Erythroblast (primary cell): ENCODE data around the gene TSPYL4.

Source experiments
- DNase-seq, 2 experiments: peaks; one replicate each; lab custom pipeline; 2025; lab: John Stamatoyannopoulos, UW
- GATA1 ChIP-seq: IDR thresholded peaks from 2 replicates; pipeline ENCODE4 v1.6.1; 2011; ENCODE audit warnings: low read depth, mild to moderate bottlenecking, control low read depth, low read length, moderate library complexity
- POLR2A ChIP-seq: IDR thresholded peaks from 2 replicates; pipeline ENCODE4 v1.6.1; 2011; ENCODE audit warnings: mild to moderate bottlenecking, low read length

TSPYL4 gene

DNA sequence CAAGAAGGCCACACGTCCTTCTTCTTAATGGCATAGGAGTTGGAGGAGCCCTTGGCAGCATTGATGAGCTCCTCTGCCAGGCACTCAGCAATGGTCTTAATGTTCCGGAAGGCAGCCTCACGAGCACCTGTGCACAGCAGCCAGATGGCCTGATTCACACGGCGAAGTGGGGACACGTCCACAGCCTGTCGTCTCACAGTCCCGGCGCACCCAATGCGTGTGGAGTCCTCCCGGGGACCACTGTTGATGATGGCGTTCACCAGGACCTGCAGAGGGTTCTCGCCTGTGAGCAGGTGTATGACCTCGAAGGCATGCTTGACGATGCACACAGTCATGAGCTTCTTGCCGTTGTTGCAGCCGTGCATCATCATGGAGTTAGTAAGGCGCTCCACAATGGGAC, 4.6 kb upstream of the TSPYL4 start:
- TF ChIP-seq GATA1: no peak
- no peak for TF ChIP-seq POLR2A
- no peak for DNase-seq

DNA sequence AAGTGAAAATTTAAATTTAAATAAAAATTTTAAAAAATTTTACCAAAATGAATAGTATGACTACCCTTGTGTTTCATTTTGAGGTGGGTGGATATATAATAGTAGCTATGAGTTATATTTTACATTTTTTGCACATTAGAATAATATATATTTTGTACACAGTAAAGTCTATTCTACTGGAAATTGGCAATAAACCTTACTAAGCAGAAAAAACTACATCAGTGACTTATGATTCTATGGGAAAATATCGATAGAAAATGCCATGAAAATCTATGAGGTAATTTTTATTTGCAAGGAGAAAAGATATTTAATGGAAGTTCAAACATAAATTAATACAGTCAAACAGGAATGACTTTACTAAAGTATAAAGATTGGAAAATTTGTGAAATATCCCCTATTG, 2.8 kb upstream of the TSPYL4 start:
- DNase-seq: no peak
- TF ChIP-seq GATA1: no peak

DNA sequence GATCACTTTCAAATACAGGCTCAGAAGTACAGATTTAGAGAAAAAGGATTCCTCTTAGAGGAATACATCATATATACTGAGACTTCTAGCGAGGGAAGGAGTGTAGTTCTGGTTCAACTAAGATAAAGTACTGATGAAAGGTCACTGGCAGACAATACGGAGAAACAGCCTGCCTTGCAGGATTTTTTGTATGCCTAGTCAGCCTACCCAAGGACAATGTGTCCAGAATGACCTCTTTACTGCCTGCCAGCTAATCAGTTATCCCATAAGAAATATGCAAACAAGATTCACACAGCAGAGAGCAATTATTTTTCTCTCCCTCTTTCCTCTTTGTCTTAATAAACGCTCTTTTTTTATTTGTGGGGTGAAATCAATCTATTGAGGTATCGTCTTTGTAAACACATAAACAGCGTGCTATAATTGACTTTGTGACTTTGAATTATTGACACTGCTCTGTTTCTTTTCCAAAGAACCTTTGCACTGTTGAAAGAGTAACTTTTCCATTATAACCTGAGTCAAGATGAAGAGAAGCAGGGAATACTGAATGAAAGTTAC, 1.4 kb upstream of the TSPYL4 start:
- DNase-seq: peak; percentile 35 to 63
- TF ChIP-seq GATA1 (no peak), POLR2A (no peak)

DNA sequence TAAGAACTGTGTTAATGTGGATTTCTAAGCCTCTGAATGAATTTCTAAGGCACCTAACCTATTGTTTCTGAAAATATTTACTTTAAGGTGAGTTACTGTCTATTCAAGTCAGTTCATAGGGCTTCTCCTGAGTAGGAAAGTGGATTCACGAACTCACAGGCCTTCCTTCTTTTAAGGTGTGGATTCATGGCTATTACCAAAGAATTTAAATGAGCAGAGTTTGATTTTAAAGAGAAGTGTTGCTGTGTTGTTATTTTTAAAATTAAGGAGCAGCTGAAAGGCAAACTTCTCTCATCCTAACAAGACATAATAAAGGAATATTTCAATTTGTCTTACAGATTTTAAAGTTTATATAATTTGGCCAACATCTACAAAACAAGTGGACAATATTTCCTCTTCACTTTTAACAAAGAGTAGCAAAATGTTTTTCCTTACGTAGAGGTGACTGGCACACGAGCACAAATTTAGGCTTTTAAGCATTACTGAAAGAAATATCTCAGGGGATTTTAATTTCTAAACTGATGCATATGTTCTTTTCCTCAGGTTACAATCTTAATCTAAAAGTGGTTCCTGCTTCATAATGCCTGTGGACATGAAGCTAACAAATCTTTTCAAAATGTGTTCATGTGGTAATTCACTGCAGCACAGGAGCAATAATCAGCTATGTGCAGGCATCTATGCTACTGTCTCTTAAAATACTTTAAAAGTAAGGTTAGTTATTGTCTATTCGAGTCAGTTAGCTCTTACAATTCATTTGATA, 602 bp upstream of the TSPYL4 start:
- TF ChIP-seq POLR2A: peak; percentile 81
- TF ChIP-seq GATA1: no peak
- peak; percentile 38 to 58 for DNase-seq

DNA sequence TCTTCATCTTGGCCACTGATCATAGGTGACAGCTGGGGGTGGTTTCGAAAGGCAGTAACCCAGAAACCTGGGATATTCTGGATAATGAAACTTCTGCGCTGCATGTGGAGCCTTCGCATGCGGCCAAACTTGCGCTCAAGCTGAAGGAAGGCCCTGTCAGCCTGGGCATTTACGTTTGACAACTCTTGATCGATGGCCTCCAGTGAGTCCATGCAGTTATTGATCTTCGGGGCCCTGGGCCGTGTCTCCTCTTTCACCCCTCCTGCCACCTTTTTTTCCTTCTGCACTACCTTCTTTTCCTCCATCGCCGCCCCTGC, 729 bp downstream of the TSPYL4 start:
- TF ChIP-seq POLR2A (no peak), GATA1 (no peak)
- no peak for DNase-seq

DNA sequence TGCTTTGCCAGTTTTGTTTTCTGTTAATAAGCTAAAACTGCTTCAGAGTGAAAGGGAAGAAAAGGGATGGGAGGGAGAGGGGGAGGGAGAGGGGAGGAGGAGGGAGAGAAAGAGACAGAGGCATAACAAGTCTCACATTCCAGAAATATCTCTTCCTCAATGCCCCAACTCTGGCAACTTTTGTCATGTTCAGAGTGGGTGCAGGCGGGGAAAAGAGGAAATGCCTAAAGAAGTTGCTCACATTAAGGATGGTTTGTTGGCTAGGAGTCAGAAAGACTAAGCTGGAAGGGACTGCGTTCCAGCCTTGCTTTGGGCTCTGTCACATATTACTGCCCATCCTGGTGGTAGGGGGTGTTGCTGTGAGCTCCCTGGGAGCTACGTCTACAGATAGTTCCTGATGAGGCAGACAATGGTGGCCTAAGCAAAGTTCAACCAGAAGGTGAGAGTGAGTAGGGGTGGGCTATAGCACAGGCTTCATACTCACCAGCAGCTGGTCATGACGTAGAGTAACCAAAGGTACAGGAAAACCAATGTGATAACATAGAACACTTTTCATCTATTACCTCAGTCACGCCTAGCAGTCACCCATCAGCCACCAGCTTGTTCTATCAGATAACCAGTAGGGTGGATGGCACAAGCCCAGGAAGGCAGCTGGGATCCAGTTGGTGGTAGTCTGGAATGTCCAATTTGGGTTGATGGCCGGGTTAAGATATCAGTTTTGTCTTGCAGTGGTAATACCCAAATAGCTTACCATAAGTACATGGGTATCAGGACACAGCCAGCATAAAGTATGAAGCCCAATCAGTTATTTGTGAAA, 2.1 kb downstream of the TSPYL4 start:
- DNase-seq: peak; percentile 17 to 44
- TF ChIP-seq GATA1: no peak

DNA sequence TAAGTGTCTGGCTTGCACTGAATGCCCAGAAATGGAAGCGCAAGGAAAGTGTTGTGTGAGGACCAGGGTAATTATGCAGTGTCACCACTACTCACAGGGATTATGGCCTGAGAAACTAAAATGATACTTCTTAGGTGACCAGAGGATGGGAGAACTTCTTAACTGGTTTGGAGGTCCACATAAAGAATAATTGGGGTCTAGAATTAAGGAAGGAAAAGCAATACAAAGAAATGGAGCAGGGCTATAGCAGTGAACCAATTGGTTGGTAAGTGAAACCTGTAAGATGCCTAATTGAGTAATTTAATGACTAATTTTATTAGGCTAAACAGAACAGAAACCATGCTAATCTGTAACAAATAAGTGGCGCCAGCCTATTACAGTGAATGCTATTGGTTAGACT, 5.3 kb downstream of the TSPYL4 start:
- TF ChIP-seq GATA1: no peak
- no peak for TF ChIP-seq POLR2A

DNA sequence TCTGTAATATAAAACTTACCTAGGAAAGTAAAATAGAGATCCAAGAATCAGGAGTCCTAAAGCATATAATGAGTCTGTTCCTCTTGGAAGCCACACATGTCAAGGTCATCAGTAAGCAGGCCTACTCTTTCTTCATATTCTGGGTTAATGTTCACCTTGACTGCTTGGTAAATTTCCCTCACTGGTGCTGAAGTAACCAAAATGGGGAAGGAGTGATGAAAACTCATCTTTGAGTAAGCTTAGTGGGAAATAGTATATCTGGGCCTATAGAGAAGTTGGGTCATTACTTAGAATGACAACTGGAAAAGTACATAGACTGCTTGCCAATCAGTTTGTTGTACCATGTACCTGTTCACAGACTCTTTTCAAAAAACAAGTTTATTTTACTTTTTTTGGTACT, 6.6 kb downstream of the TSPYL4 start:
- no peak for DNase-seq
- TF ChIP-seq POLR2A (no peak), GATA1 (no peak)

More for the DNA sequence above, 5.3 kb downstream of the TSPYL4 start:
- no peak for DNase-seq

DNA sequence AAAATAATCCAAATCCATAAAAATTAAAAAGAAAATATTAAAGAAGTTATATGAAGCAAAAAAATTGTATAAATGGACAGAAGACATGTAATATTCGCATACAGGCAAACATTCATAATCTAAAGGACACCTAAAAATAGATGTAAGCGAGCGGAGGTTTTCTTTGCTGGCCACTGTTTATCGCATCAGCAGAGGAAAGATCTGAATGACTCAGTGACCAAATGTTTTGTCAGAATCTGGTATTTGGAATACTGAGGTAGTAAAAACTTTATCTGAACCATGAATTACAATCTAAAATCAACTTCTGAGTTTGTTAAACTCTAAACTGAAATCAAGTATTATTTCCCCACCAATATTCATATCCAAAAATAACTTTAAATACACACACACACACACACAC, 7.8 kb downstream of the TSPYL4 start:
- DNase-seq: no peak

DNA sequence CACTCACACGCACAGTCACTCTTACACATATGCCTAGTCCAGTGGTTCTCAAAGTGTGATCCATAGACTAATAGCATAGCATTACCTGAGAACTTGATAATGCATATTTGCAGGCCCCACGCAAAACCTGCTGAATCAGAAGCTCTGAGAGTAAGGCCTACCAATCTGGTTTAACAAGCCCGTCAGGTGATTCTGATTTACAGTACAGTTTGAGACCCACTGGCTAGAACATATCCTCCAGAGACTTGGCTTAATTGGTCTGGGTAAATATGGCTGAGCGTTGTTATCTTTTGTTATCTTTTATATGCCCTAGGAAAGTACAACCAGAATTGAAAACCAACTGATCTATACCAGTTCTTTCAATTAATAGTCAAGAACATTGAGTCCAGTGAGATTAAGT, 9.6 kb downstream of the TSPYL4 start:
- DNase-seq: no peak
- TF ChIP-seq GATA1 (no peak), POLR2A (no peak)

More for the DNA sequence above, 7.8 kb downstream of the TSPYL4 start:
- no peak for TF ChIP-seq POLR2A

DNA sequence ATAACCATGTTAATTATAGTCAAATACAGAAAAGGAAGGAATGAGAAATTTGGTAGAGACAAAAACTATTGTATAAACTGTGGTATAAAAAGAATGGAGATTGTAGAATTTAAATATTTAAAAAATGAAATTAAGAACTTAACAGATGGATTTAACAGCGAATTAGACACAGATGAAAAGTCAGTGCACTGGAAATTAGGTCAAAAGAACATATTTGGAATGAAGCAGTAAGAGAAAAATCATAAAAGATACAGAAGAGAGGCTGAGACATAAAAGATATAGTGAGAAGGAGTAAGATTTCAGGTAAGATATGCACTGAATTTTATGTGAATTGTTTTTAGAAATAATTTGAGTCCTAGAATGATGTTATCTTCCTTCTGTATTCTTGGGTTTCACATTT, 14.0 kb downstream of the TSPYL4 start:
- TF ChIP-seq GATA1: no peak
- TF ChIP-seq POLR2A: no peak
- DNase-seq: no peak

DNA sequence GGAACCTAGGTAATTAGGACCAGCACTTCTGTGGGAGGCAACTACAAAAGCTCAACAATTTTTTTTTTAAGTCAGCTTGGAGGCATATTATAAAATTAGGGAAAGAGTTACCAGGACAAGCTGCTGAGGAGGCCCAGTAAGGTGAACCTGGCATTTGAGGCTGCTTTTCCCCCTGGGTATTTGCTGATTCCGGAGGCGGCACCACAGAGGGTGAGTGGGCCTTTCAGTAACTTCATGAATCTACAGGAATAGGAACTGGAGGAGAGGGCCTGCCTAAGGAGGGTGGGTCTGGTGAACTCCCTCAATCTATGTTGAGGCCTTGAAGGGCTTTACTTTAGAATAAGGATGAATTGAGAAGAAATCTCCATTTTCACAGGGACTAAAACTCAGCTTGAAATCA, 14.6 kb downstream of the TSPYL4 start:
- TF ChIP-seq POLR2A (no peak), GATA1 (no peak)
- no peak for DNase-seq

DNA sequence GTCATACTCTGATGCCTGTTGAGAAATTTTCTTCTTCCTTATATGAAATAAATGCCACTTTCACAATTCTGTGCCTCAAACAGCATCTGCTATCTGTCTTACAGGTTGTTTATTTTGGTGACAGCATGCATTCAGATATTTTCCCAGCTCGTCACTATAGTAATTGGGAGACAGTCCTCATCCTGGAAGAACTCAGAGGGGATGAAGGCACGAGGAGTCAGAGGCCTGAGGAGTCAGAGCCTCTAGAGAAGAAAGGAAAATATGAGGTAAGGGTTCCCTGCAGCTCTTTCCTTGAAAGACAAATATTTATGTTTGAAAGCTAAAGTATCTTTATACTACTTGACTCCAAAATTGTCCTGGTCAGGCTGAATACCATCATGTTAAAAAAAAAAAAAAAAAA, 15.8 kb downstream of the TSPYL4 start:
- no peak for DNase-seq
- TF ChIP-seq GATA1: no peak
- no peak for TF ChIP-seq POLR2A

DNA sequence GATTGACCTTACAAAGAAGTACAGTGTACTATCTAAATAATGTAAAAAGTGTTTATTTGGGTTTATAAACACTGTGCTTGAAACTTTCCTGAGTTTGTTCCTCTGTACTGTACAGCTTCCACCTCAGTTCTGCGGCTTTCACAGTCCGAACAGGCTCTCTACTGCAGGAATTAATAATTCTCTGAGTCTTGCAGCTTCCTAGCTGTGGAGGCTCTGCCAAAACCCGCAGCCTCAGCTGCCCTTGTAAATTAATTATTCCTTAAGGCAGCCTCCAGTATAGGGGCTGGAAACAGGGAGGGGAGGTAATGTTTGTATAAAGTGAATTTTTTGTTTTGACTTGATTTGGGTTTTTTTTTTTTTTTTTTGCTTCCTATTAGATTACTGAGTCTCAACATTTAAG, 19.2 kb downstream of the TSPYL4 start:
- TF ChIP-seq POLR2A (no peak), GATA1 (no peak)
- DNase-seq: no peak
